Measurements from ENCODE around the gene ETFRF1. TPM values are rescaled to one million over a fixed set of nuclear protein-coding genes. Genes with fewer than 3 reads are reported as not detected.
A peak's percentile ranks its signal among the peaks of the same experiment; 100 is the strongest.

The ETFRF1 gene
- total RNA-seq, 2 donors from 2014 or later, result 9.7 to 21.4 TPM

GRCh38 chr12:25251769-25252168, 56.7 kb downstream of the ETFRF1 start:
- Histone ChIP-seq H3K4me3 (ENCODE audit: low read length) (peak overlapping the region; percentile 88), H3K27ac (ENCODE audit: low read depth, low read length) (no peak overlapping the region), H3K4me1 (ENCODE audit: control insufficient read depth, insufficient read depth, low read length) (peaks cover 11% of the 10 kb centered on the region), H3K27me3 (ENCODE audit: control insufficient read depth, insufficient read depth, low read length, poor library complexity, severe bottlenecking) (no peaks in the 10 kb centered on the region), H3K36me3 (ENCODE audit: control insufficient read depth, insufficient read depth, low read length) (peaks cover 15% of the 10 kb centered on the region), H3K9ac (ENCODE audit: extremely low read depth, low read length, poor library complexity, severe bottlenecking) (peak overlapping the region; percentile 78), H3K9me3 (ENCODE audit: control insufficient read depth, low read length) (no peaks in the 10 kb centered on the region)
- no peak for DNase-seq
- TF ChIP-seq, protein P1, sequence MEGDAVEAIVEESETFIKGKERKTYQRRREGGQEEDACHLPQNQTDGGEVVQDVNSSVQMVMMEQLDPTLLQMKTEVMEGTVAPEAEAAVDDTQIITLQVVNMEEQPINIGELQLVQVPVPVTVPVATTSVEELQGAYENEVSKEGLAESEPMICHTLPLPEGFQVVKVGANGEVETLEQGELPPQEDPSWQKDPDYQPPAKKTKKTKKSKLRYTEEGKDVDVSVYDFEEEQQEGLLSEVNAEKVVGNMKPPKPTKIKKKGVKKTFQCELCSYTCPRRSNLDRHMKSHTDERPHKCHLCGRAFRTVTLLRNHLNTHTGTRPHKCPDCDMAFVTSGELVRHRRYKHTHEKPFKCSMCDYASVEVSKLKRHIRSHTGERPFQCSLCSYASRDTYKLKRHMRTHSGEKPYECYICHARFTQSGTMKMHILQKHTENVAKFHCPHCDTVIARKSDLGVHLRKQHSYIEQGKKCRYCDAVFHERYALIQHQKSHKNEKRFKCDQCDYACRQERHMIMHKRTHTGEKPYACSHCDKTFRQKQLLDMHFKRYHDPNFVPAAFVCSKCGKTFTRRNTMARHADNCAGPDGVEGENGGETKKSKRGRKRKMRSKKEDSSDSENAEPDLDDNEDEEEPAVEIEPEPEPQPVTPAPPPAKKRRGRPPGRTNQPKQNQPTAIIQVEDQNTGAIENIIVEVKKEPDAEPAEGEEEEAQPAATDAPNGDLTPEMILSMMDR (conservative IDR thresholded peaks at IDR 0.05), result no peak
- peaks cover 15% of the 10 kb centered on the region for H3K36me3 Mint-ChIP-seq (ENCODE audit: low read depth)
- H3K4me3 Mint-ChIP-seq, result peak overlapping the region; percentile 90
- peaks cover 8% of the 10 kb centered on the region for H3K27me3 Mint-ChIP-seq (ENCODE audit: insufficient read depth)
- H3K27ac Mint-ChIP-seq, result peak overlapping the region; percentile 84
- no peaks in the 10 kb centered on the region for H3K9me3 Mint-ChIP-seq
- peaks cover 49% of the 10 kb centered on the region for H3K4me1 Mint-ChIP-seq
- WGBS, 2 experiments (ENCODE audit: insufficient coverage in 1 of 2, insufficient read length in 1 of 2), result 50 to 55% methylated on average over 4 to 6 of the region's 6 CpGs

GRCh38 chr12:25252946-25253345, 57.9 kb downstream of the ETFRF1 start:
- H3K36me3 ChIP-seq (ENCODE audit: control insufficient read depth, insufficient read depth, low read length), result peaks cover 7% of the 10 kb centered on the region
- no peak overlapping the region for H3K4me3 ChIP-seq (ENCODE audit: low read length)
- no peak for DNase-seq
- no peak overlapping the region for H3K27ac ChIP-seq (ENCODE audit: low read depth, low read length)
- TF ChIP-seq, protein P1 (conservative IDR thresholded peaks at IDR 0.05), result no peak
- no peak overlapping the region for H3K4me3 Mint-ChIP-seq
- peaks cover 11% of the 10 kb centered on the region for H3K4me1 ChIP-seq (ENCODE audit: control insufficient read depth, insufficient read depth, low read length)
- H3K4me1 Mint-ChIP-seq, result peaks cover 55% of the 10 kb centered on the region
- no peaks in the 10 kb centered on the region for H3K9me3 Mint-ChIP-seq
- no peak overlapping the region for H3K27ac Mint-ChIP-seq
- 93 to 96% methylated on average over 2 to 3 of the region's 3 CpGs for WGBS, 2 experiments (ENCODE audit: insufficient coverage in 1 of 2, insufficient read length in 1 of 2)
- no peaks in the 10 kb centered on the region for H3K27me3 ChIP-seq (ENCODE audit: control insufficient read depth, insufficient read depth, low read length, poor library complexity, severe bottlenecking)
- H3K9ac ChIP-seq (ENCODE audit: extremely low read depth, low read length, poor library complexity, severe bottlenecking), result no peak overlapping the region
- peaks cover 8% of the 10 kb centered on the region for H3K27me3 Mint-ChIP-seq (ENCODE audit: insufficient read depth)
- no peaks in the 10 kb centered on the region for H3K9me3 ChIP-seq (ENCODE audit: control insufficient read depth, low read length)
- peaks cover 7% of the 10 kb centered on the region for H3K36me3 Mint-ChIP-seq (ENCODE audit: low read depth)

- TF ChIP-seq, protein P1 (conservative IDR thresholded peaks at IDR 0.05), result no peak
- Histone ChIP-seq H3K4me3 (ENCODE audit: low read length) (no peak overlapping the region), H3K4me1 (ENCODE audit: control insufficient read depth, insufficient read depth, low read length) (peaks cover 11% of the 10 kb centered on the region), H3K9ac (ENCODE audit: extremely low read depth, low read length, poor library complexity, severe bottlenecking) (no peak overlapping the region), H3K36me3 (ENCODE audit: control insufficient read depth, insufficient read depth, low read length) (peaks cover 3% of the 10 kb centered on the region), H3K27me3 (ENCODE audit: control insufficient read depth, insufficient read depth, low read length, poor library complexity, severe bottlenecking) (no peaks in the 10 kb centered on the region), H3K27ac (ENCODE audit: low read depth, low read length) (no peak overlapping the region), H3K9me3 (ENCODE audit: control insufficient read depth, low read length) (no peaks in the 10 kb centered on the region)
- H3K9me3 Mint-ChIP-seq, result no peaks in the 10 kb centered on the region
- H3K36me3 Mint-ChIP-seq (ENCODE audit: low read depth), result peaks cover 2% of the 10 kb centered on the region
- 91 to 100% methylated on average over 3 to 5 of the region's 5 CpGs for WGBS, 2 experiments (ENCODE audit: insufficient coverage in 1 of 2, insufficient read length in 1 of 2)
- DNase-seq, result no peak
- no peak overlapping the region for H3K4me3 Mint-ChIP-seq
- H3K4me1 Mint-ChIP-seq, result peaks cover 54% of the 10 kb centered on the region
- H3K27ac Mint-ChIP-seq, result no peak overlapping the region
- H3K27me3 Mint-ChIP-seq (ENCODE audit: insufficient read depth), result peaks cover 8% of the 10 kb centered on the region
These were observed 58.5 kb downstream of the ETFRF1 start for GRCh38 chr12:25253371-25254068.
